Activated CD8-positive, alpha-beta memory T cell treated with anti-CD3 and anti-CD28 coated beads for 1 hour (primary cell): ENCODE results near the gene FYCO1.

Experiments used
- DNase-seq, 2 donors: peaks; one replicate each; pipeline ENCODE4 v3.0.0-alpha.2; 2020; ENCODE audit warnings: low read depth in 1 of 2; ENCODE audit errors: extremely low read depth in 1 of 2

Gene FYCO1

GRCh38 chr3:45921158-45922038 lies 74.2 kb downstream of the FYCO1 start:
- DNase-seq, result no peak

GRCh38 chr3:45917146-45917898 lies 78.3 kb downstream of the FYCO1 start:
- no peak for DNase-seq

GRCh38 chr3:45915518-45916231 lies 79.9 kb downstream of the FYCO1 start:
- DNase-seq, result peak; percentile 54 to 59

DNA sequence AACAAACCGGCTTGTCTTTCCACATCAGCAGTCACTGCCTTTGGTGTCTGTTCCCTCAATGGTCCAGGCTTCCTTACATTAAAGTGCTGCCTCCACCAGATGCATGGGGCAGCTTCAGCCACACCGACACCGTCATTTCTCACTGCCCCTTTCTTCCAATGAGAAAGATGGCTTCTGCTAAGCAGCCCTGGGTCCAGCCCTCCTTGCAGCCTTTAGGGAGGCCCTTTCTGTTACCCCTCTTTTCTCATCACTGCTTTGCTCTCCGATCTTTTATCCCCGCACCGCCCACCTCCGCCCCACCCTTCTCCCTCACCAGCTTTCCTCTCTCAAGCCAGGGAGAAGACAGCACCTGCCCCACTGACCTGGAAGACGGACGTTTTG lies 80.6 kb downstream of the FYCO1 start:
- DNase-seq, result no peak

- DNase-seq, result no peak
Measured at GRCh38 chr3:45914362-45915058, 81.1 kb downstream of the FYCO1 start.

GRCh38 chr3:45912435-45912834 lies 83.2 kb downstream of the FYCO1 start:
- no peak for DNase-seq

- no peak for DNase-seq
Measured at GRCh38 chr3:45911511-45912226, 84.0 kb downstream of the FYCO1 start.

DNA sequence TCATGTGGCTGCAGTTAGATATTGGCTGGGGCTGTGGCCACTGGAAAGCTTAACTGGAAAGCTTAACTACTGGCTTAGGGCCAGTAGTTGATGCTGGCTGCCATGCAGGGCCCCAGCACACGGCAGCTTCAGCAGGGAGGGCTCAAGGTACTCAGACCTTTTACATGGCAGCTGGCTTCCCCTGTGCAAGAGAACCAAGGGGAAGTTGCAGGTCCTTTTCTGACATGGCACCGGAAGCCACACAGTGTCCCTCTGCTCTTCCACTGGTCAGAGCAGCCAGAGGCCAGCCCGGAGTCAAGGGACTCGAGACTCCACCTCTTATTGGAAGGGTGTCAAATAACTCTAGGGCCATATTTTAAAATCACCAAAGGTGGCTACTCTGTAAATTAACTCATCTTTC lies 84.7 kb downstream of the FYCO1 start:
- DNase-seq, result no peak

DNA sequence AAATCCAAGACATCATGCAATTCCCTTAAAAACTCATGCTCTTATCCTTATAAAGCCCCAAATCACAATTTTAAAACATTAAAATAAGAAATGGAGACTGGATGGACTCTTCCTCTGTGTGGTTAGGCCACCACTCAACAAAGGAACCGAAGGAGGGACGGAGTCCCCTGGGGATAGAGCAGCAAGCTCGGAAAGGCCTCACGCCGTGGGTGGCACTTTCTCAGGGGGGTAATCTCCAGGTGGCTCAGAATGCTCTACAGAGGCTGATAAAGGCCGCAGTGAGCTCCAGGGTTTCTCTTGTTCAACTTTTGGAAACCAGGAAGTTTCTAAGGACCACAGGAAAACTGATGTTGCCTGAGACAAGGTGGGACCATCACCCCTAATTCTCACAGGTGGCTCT lies 86.1 kb downstream of the FYCO1 start:
- no peak for DNase-seq

GRCh38 chr3:45908761-45909160 lies 86.9 kb downstream of the FYCO1 start:
- DNase-seq, result no peak

DNA sequence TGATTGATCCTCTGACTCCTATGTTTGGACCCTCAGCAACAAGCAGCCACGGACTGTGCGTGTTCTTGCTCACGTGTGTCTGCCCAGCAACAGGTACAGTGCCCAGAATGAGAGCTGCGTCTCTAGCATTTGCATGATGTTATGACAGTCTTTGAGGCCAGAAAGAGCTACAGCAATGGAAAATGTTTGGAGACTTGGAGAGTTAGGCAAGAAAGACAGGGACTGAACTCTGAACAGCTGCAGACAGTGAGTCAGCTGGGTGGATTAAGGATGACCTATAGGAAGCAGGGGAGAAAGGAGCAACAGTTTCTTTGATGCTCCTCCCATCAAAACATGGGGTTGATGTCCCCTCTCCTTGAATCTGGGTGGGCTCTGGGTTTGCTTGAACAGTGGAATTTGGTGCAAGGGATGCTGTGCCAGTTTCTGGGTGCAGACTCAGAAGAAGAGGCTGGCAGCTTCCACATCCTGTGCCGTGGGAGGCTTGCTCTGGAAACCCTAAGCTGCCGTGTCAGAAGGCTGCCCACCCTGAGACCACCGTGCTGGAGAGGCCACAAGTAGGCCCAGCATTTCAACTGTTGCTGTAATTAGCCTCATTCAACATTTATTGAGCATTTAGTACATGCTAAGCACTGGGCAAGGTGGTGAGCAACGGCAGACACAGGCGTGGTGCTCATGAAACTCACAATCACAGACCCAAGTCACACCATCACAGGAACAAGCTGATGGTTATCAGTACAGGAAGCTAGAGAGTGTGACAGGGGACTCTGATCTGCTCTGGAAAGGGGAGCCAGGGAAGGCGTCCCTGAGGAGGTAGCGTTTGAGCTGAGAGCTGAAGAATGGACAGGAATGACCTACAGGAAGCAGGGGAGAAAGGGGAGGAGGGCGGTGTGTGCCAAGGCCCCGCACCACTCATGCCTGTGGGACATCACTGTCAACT lies 87.6 kb downstream of the FYCO1 start:
- no peak for DNase-seq

DNA sequence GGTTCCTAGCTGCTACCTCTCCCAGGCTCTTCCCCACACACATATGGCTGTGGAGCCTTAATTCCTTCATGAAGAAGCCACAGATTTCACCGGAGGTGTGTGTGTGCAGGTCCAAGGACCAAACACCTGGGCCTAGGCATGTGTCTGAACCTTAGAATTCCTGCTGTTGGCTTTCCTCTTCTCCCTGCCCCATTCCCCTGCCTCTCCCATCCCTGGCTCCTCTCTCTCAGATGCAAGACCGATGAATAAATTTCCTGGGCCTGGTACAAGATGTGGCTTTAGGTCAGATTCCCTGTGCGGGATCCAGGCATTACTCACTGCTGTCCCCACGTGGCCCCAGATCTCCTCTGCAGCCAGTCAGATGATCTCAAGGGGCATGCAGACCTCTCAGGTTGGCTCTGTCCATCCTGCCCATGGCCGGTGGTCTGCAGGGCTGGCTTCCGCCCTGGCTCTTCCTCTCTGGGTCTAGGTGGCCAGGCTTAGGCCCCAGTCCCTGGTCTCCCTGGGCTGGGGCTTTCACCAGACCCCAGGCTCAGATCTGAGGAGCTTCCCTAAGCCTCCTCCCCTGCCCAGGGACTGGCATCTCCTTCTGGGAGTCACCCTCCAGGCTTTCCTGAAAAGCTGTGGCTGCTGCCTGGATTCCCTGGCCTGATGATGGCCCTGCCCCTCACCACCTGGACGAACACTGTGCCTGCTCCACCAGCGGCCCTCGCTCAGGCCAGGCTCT lies 88.8 kb downstream of the FYCO1 start:
- no peak for DNase-seq

GRCh38 chr3:45905755-45906154 lies 89.9 kb downstream of the FYCO1 start:
- DNase-seq, result no peak

- DNase-seq, result no peak
Measured at GRCh38 chr3:45904931-45905330, 90.7 kb downstream of the FYCO1 start.

DNA sequence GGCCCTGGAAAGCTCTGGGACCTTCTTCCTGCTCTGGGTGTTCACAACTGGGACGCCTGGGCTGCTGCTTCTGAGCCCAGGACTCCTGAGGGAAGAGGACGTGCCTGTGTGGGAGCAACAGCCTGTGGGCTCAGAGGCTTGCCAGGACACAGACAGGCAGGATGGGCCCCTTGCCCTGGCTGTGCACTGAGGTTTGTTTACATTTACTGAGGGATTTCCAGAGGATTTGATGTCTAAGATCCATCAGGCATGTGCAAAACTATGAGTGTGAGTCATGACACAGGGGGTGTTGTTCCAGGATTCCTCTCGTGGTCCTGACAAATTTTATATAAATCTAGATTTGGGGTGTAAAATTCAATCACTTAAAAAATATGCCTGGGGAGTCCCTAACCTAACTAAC lies 98.7 kb downstream of the FYCO1 start:
- no peak for DNase-seq

- DNase-seq, result no peak
Measured at GRCh38 chr3:45895686-45896468, 99.7 kb downstream of the FYCO1 start.

DNA sequence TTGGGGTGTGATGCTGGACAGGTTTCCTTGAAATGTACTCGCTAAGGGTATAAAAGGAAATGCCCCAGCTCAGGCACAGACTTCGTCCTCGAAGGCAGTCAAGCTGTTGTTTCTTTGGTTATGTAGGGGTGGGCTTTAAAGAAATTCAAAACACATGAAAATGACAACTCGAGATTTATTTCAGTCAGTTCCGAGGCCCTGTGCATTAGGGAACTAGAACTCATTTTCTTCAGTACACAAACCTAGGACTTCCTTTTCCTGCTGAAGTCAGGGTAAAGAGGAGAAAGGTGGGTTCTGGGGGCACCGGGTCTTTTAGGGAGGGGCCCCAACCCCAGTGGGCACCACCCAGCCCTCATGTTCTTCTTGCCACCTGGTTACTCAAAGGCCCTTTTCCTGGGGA lies 101.6 kb downstream of the FYCO1 start:
- no peak for DNase-seq

DNA sequence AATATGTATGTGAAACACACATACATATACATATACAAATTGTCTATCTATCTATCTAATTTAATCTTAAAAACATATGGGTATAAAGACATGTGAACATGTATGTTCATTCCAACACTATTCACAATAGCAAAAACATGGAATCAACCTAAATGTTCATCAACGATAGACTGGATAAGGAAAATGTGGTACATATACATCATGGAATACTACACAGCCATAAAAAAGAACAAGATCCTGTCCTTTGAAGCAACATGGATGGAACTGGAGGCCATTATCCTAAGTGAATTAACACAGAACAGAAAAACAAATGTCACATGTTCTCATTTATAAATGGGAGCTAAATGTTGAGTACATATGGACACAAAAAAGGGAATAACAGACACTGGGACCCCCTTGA lies 103.5 kb downstream of the FYCO1 start:
- no peak for DNase-seq
